SU-DHL-6 (cell line): ENCODE measurements around the gene OR5H6.
"Not testable (repeated sequence)": the region's sequence is repeated elsewhere in the genome, so short reads cannot be mapped to it uniquely, and the experiment has no call there.

Experiments
- H2AFZ ChIP-seq: fragments of 200-600 bp; sonication (generic); 2 replicates; pipeline ENCODE4 v1.6.1; 2014; ENCODE audit warnings: low read depth, mild to moderate bottlenecking, moderate library complexity, mixed read lengths, antibody characterized with exemption, low read length; ENCODE audit not compliant: severe bottlenecking
- H3F3A ChIP-seq: fragments of 200-600 bp; shearing (Covaris generic); 2 replicates; pipeline ENCODE4 v1.6.0; 2016; ENCODE audit warnings: antibody characterized with exemption, mild to moderate bottlenecking; ENCODE audit not compliant: insufficient read depth
- H3K27ac ChIP-seq: fragments of 200-600 bp; sonication (generic); 2 replicates; pipeline ENCODE4 v1.5.1; 2016; ENCODE audit warnings: low read depth, mild to moderate bottlenecking, low read length, moderate library complexity, mixed read lengths
- H3K27me3 ChIP-seq: fragments of 200-600 bp; sonication (generic), shearing (Covaris generic); 2 replicates; pipeline ENCODE4 v1.6.0; 2014; ENCODE audit warnings: mild to moderate bottlenecking, low read length
- H3K36me3 ChIP-seq: fragments of 200-600 bp; sonication (generic); 2 replicates; pipeline ENCODE4 v1.6.1; 2014; ENCODE audit warnings: mild to moderate bottlenecking, low read length, mixed read lengths
- H3K4me2 ChIP-seq: fragments of 300-600, 200-600 bp; shearing (Covaris generic), sonication (generic); 2 replicates; pipeline ENCODE4 v1.6.0; 2014; ENCODE audit warnings: low read length, low read depth, mild to moderate bottlenecking; ENCODE audit not compliant: poor library complexity, severe bottlenecking
- H3K4me3 ChIP-seq: fragments of 200-600 bp; sonication (generic); 2 replicates; pipeline ENCODE4 v1.5.1; 2014; ENCODE audit warnings: antibody characterized with exemption, low read length, mild to moderate bottlenecking, mixed read lengths; ENCODE audit not compliant: insufficient read depth, poor library complexity, severe bottlenecking
- H3K79me2 ChIP-seq: fragments of 200-600 bp; sonication (generic); 2 replicates; pipeline ENCODE4 v1.6.1; 2014; ENCODE audit warnings: mild to moderate bottlenecking, low read length, moderate library complexity; ENCODE audit not compliant: insufficient read depth
- H3K9ac ChIP-seq: fragments of 200-600 bp; sonication (generic); 2 replicates; pipeline ENCODE4 v1.7.0; 2014; ENCODE audit warnings: mild to moderate bottlenecking, low read length
- H3K9me2 ChIP-seq: fragments of 200-600 bp; sonication (generic); replicated peaks from 2 replicates; pipeline ENCODE4 v1.6.1; 2014; ENCODE audit warnings: low read length; ENCODE audit not compliant: insufficient read depth
- H3K9me3 ChIP-seq: fragments of 200-600 bp; sonication (generic); 2 replicates; pipeline ENCODE4 v1.6.1; 2014; ENCODE audit warnings: low read length, mixed read lengths; ENCODE audit not compliant: insufficient read depth
- H4K20me1 ChIP-seq: fragments of 200-600 bp; sonication (generic); 2 replicates; pipeline ENCODE4 v1.6.1; 2014; ENCODE audit warnings: low read depth, mild to moderate bottlenecking, antibody characterized with exemption, low read length, moderate library complexity, mixed read lengths
- CTCF ChIP-seq: fragments of 200-600 bp; sonication (generic); IDR thresholded peaks from one replicate; pipeline ENCODE4 v1.5.1; 2017; ENCODE audit warnings: antibody characterized with exemption, mild to moderate bottlenecking, low read length, moderate library complexity; ENCODE audit not compliant: insufficient read depth, poor library complexity, severe bottlenecking
- EZH2phosphoT487 ChIP-seq: fragments of 200-600 bp; sonication (generic), shearing (Covaris generic); conservative IDR thresholded peaks from 2 replicates; pipeline ENCODE4 v1.6.1; 2018; ENCODE audit warnings: mild to moderate bottlenecking, antibody characterized with exemption, low read length, moderate library complexity, mixed read lengths

Gene OR5H6

GRCh38 chr3:98243843-98244242 lies 20.2 kb upstream of the OR5H6 start:
- no peaks in the 10 kb centered on the region for H3K9me2 ChIP-seq
- H3K27me3 ChIP-seq = no peaks in the 10 kb centered on the region
- TF ChIP-seq EZH2phosphoT487 (no peak), CTCF (no peak)
- H3K36me3 ChIP-seq = no peaks in the 10 kb centered on the region
- no peaks in the 10 kb centered on the region for H3K9me3 ChIP-seq
- H3K27ac ChIP-seq = no peak overlapping the region
- H3K4me2 ChIP-seq = no peak overlapping the region
- no peak overlapping the region for H3K9ac ChIP-seq
- no peak overlapping the region for H2AFZ ChIP-seq
- no peaks in the 10 kb centered on the region for H3K79me2 ChIP-seq
- H3F3A ChIP-seq = no peaks in the 10 kb centered on the region
- H3K4me3 ChIP-seq = no peak overlapping the region
- no peaks in the 10 kb centered on the region for H4K20me1 ChIP-seq

GRCh38 chr3:98246142-98246541 lies 17.9 kb upstream of the OR5H6 start:
- Histone ChIP-seq H3F3A (no peaks in the 10 kb centered on the region), H3K4me2 (no peak overlapping the region), H2AFZ (no peak overlapping the region), H3K4me3 (no peak overlapping the region), H3K27me3 (no peaks in the 10 kb centered on the region), H4K20me1 (no peaks in the 10 kb centered on the region), H3K27ac (no peak overlapping the region), H3K9ac (no peak overlapping the region), H3K36me3 (no peaks in the 10 kb centered on the region), H3K9me3 (no peaks in the 10 kb centered on the region), H3K79me2 (no peaks in the 10 kb centered on the region), H3K9me2 (no peaks in the 10 kb centered on the region)
- TF ChIP-seq CTCF (no peak), EZH2phosphoT487 (no peak)

GRCh38 chr3:98256026-98256425 lies 8.0 kb upstream of the OR5H6 start:
- not testable (repeated sequence) for H3K27me3 ChIP-seq, H3K9me3 ChIP-seq, H3K4me2 ChIP-seq, H3K27ac ChIP-seq, H3K9me2 ChIP-seq, H2AFZ ChIP-seq, H3K79me2 ChIP-seq, H3K36me3 ChIP-seq, H4K20me1 ChIP-seq, H3K4me3 ChIP-seq, H3K9ac ChIP-seq, H3F3A ChIP-seq

- Histone ChIP-seq H2AFZ (no peak overlapping the region), H3K27ac (no peak overlapping the region), H3K4me3 (no peak overlapping the region), H3K9ac (no peak overlapping the region), H3K36me3 (no peaks in the 10 kb centered on the region), H3F3A (no peaks in the 10 kb centered on the region), H3K4me2 (no peak overlapping the region), H3K9me2 (no peaks in the 10 kb centered on the region), H4K20me1 (no peaks in the 10 kb centered on the region), H3K79me2 (no peaks in the 10 kb centered on the region), H3K9me3 (no peaks in the 10 kb centered on the region), H3K27me3 (no peaks in the 10 kb centered on the region)
- TF ChIP-seq EZH2phosphoT487 (no peak), CTCF (no peak)
Observed at GRCh38 chr3:98259707-98260106, 4.3 kb upstream of the OR5H6 start.
